ENCODE results near the gene SAMD3. TPM values are rescaled to one million over a fixed set of nuclear protein-coding genes. Genes with fewer than 3 reads are reported as not detected.
A peak's percentile ranks its signal among the peaks of the same experiment; 100 is the strongest.
"Not testable (repeated sequence)": the region's sequence is repeated elsewhere in the genome, so short reads cannot be mapped to it uniquely, and the experiment has no call there.

SAMD3 gene
- total and polyA plus RNA-seq, 2 of the 13 experiments (the other 11 are each of a cell fraction or from before 2014, with no cell fraction given) = not detected

DNA sequence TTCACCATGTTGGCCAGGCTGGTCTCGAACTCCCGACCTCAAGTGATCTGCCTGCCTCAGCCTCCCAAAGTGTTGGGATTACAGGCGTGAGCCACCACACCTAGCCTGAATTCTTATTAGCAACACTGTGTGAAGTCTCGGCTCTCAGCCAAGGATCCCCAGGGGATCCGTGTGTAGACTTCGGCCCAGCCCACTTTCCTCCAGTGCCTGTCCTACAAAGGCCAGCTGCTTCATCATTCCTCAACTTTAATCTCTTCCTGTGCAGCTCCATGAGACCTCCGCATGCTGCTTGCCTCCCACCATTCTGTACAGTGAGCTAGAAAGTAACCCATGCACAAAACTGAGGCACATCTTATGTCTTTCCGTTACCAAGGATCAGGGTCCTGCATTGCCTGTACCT, 71.8 kb downstream of the SAMD3 start (continued):
- TF ChIP-seq ZNF737 (CRISPR knock-in tag; IDR thresholded peaks at IDR 0.05; ENCODE audit: borderline replicate concordance) = no peak

DNA sequence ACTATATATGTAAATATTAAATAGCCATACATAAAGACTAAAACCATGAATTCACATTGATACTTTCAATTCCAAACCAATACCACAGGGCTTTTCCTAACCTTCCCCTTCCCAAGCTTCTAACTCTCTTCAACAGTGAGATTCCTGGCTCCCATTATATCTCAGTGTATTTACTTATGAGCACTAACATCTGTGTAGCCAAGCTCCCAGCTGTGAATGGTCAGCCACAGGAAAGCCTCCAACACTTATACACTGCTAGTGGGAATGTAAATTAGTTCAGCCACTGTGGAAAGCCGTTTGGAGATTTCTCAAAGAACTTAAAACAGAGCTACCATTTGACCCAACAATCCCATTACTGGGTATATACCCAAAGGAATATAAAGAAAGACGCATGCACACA, 73.7 kb downstream of the SAMD3 start:
- FAIRE-seq; H2AFZ ChIP-seq (ENCODE audit: low read length); H3K79me2 ChIP-seq (ENCODE audit: insufficient read depth, low read length); BruUV-seq (replicated peaks); H3K4me2 ChIP-seq (ENCODE audit: low read depth, low read length); H3K4me3 ChIP-seq (replicated peaks in 1 of 3; ENCODE audit: insufficient read depth in 1 of 3, low read depth in 2 of 3, low read length in 3 of 3); in situ Hi-C loops (cut with HindIII; ENCODE audit: extremely low pct_ligation_motif_present, low pct_unique_long_range_greater_than_20kb); DNase-seq (ENCODE audit: low spot score); H3K27me3 ChIP-seq (ENCODE audit: control insufficient read depth in 1 of 2, insufficient read depth in 2 of 2, low read length in 2 of 2); POLR2A ChIA-PET; H3K36me3 ChIP-seq (replicated peaks in 1 of 2; ENCODE audit: control insufficient read depth in 1 of 2, insufficient read depth in 2 of 2, low read length in 2 of 2); H3K4me1 ChIP-seq (ENCODE audit: insufficient read depth, low read length); intact Hi-C loops (cut with micrococcal nuclease; ENCODE audit: unreplicated experiment); H4K20me1 ChIP-seq (ENCODE audit: insufficient read depth, low read length); H3K9me3 ChIP-seq (ENCODE audit: low read length); H3K27ac ChIP-seq (ENCODE audit: extremely low read length, insufficient read depth, low read length); H3K9ac ChIP-seq (ENCODE audit: insufficient read depth, low read depth, low read length); ATAC-seq; CTCF ChIA-PET (ENCODE audit: low intra/inter-chr PET ratio, low total read pairs): not testable (repeated sequence)
- WGBS (ENCODE audit: low lambda C conversion rate) = 33% methylated on average over 2 of the region's 2 CpGs

- intact Hi-C loops (cut with micrococcal nuclease; ENCODE audit: unreplicated experiment) (no loop called here), in situ Hi-C loops (cut with HindIII; ENCODE audit: extremely low pct_ligation_motif_present, low pct_unique_long_range_greater_than_20kb) (no loop called here)
- TF ChIP-seq, protein P1, sequence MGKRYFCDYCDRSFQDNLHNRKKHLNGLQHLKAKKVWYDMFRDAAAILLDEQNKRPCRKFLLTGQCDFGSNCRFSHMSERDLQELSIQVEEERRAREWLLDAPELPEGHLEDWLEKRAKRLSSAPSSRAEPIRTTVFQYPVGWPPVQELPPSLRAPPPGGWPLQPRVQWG (CRISPR knock-in tag; IDR thresholded peaks at IDR 0.05; ENCODE audit: borderline replicate concordance, low read depth) = no peak
- peak; percentile 38; the same call in 1 of the 2 replicates for TF ChIP-seq CTCF (CRISPR knock-in tag; IDR thresholded peaks at IDR 0.05)
- H3K9me3 ChIP-seq (ENCODE audit: low read length) = no peaks in the 10 kb centered on the region
- 10% methylated on average over 7 of the region's 7 CpGs for WGBS (ENCODE audit: low lambda C conversion rate)
- H3K4me2 ChIP-seq (ENCODE audit: low read depth, low read length) = no peak overlapping the region
- H4K20me1 ChIP-seq (ENCODE audit: insufficient read depth, low read length) = no peaks in the 10 kb centered on the region
- ATAC-seq = peak; percentile 63; the same call in 2 of the 3 replicates
- peaks cover 0 to 6% of the 10 kb centered on the region in 2 experiments; a peak in 1 of 5 replicates for H3K27me3 ChIP-seq (ENCODE audit: control insufficient read depth in 1 of 2, insufficient read depth in 2 of 2, low read length in 2 of 2)
- H2AFZ ChIP-seq (ENCODE audit: low read length) = no peak overlapping the region
- no peaks in the 10 kb centered on the region for H3K4me1 ChIP-seq (ENCODE audit: insufficient read depth, low read length)
- H3K36me3 ChIP-seq (replicated peaks in 1 of 2; ENCODE audit: control insufficient read depth in 1 of 2, insufficient read depth in 2 of 2, low read length in 2 of 2) = no peaks in the 10 kb centered on the region
- no peaks in the 10 kb centered on the region for H3K79me2 ChIP-seq (ENCODE audit: insufficient read depth, low read length)
- H3K9ac ChIP-seq (ENCODE audit: insufficient read depth, low read depth, low read length) = no peak overlapping the region
- POLR2A ChIA-PET = no interaction called here
- CTCF ChIA-PET (ENCODE audit: low intra/inter-chr PET ratio, low total read pairs) = no interaction called here
- H3K27ac ChIP-seq (ENCODE audit: extremely low read length, insufficient read depth, low read length) = no peak overlapping the region
- H3K4me3 ChIP-seq (replicated peaks in 1 of 3; ENCODE audit: insufficient read depth in 1 of 3, low read depth in 2 of 3, low read length in 3 of 3) = no peak overlapping the region
- BruUV-seq (replicated peaks) = no TSS peak
- no peak for DNase-seq (ENCODE audit: low spot score)
- FAIRE-seq = peak; percentile 32
Measured at GRCh38 chr6:130148181-130148580, 74.6 kb downstream of the SAMD3 start.
